ENCODE results near the gene ITK.

GRCh38 chr5:157150995-157151394 is 29.6 kb upstream of the ITK start:
- TF ChIP-seq EP300 (IDR thresholded peaks at IDR 0.05) (no peak), POLR2AphosphoS5 (IDR thresholded peaks at IDR 0.05) (no peak)
